ENCODE measurements around the gene PFDN1.
"Not testable (repeated sequence)": the region's sequence is repeated elsewhere in the genome, so short reads cannot be mapped to it uniquely, and the experiment has no call there.

PFDN1 gene

DNA sequence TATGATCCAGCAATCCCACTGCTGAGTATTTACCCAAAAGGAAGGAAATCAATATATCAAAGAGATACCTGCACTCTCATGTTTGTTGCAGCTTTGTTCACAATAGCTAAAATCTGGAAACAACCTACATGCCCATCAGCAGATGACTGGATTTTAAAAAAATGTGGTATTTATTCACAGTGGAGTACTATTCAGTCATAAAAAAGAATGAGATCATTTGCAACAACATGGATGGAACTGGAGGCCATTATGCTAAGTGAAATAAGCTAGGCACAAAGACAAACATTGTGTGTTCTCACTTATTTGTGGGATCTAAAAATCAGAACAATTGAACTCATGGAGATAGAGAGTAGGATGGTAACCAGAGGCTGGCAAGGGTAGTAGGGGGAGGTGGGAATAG lies 94.8 kb downstream of the PFDN1 start:
- DNase-seq (ENCODE audit: low read depth) = no peak

DNA sequence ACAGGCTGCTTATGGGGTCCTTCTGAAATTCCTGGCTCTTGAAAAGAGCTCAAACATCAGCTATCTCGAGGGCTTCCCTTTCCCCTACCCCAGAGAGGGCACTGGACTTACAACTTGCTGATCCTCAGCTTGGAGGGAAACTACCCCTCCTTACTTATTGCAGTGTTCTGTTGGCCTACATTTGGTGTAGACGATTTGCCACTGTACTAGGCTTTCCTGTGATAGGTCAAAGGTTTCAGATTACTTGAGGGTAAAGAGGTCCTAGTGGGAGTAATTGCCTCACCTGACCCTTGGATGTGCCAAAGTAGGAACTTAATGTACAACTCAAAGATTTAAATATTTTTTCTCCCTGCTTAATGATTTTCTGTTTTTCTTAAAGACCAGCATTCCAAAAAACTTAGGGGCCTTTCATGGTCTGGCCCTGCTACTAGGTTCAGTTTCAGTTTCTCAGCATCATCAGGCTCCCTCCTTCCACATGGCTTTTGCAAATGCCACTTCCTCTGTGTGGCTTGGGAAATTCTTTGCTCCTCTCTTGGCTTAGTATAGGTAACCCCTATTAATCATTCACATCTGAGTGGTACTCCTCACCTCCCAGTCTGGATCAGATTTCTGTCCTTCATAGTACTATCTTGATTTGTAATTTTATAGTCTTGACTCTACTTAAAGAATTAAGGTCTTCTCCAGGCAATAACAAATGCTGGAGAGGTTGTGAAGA lies 95.5 kb downstream of the PFDN1 start:
- DNase-seq (ENCODE audit: low read depth) = no peak

DNA sequence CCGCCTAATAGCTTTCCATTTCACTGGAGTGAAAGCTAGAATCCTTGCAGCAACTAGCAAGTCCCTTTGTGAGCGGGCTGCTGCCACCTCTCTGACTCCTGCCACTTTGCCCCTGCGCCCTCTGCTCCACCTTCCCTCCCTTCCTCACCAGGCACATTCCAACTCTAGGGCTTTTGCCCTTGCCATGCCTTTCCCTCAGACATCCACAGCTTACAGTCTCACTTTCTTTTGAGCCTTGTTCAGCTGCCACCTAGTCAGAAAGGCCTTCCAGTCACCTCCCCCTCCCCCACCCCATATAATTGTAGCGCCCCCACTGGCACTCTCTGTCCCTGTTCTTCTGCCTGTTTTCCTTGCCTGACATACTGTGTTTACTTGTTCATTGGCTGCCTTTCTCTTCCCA lies 96.9 kb downstream of the PFDN1 start:
- DNase-seq (ENCODE audit: low read depth) = no peak

DNA sequence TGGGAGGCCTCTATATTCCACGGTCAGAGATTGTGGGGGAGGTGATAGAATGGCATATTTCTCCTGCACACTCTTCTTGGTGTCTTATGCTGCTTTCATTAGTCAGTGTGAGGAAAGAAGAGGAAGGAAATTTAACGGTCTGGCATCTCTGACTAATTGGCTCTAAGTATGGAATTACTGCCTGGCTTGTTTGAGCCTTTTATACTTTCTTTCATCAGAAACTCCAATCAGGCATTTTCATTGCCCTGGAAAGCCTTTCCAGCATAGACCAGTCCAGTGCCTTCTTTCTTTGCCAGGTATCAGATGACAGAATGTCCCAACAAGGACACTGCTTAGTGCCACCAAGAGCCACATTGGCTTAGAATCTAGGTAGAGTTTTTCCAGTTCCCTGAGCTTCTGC lies 97.7 kb downstream of the PFDN1 start:
- no peak for DNase-seq (ENCODE audit: low read depth)

DNA sequence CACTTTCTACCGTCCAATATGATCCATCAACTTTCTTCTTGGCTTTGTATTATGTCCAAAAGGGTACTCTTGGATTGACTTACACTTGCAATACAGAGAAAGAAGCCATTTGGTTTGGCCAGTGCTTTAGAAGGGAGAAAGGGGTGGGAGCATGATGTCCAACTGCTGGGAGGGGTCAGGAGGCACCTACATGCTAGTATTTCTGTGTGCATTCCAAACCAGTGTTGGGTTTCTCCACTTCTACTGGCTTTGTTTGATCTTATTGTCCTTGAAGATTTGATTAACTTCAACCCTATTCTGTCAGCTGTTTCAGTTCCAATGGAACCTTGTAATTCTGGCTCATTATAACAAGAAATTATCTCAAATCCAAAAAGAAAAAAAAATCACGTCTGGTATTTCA lies 100.3 kb downstream of the PFDN1 start:
- no peak for DNase-seq (ENCODE audit: low read depth)

DNA sequence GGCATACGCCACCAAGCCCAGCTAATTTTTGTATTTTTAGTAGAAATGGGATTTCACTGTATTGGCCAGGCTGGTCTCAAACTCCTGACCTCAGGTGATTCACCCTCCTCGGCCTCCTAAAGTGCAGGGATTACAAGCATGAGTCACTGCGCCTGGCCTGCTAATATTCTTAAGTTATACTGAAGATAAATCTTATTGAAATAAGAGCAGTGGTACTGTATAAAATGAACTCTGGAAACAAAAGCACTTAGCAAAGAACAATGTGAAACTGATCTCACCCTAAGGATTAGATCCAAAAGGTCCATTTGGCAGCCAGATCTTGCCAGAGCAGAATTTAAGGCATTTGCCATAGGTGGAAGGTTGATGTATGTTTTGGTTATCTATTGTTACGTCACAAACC lies 100.8 kb downstream of the PFDN1 start:
- DNase-seq (ENCODE audit: low read depth) = no peak

DNA sequence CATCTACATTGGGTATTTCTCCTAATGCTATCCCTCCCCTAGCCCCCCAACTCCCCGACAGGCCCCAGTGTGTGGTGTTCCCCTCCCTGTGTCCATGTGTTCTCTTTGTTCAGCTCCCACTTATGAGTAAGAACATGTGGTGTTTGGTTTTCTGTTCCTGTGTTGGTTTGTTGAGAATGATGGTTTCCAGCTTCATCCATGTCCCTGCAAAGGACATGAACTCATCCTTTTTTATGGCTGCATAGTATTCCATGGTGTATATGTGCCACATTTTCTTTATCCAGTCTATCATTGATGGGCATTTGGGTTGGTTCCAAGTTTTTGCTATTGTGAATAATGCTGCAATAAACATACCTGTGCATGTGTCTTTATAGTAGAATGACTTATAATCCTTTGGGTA lies 104.0 kb downstream of the PFDN1 start:
- not testable (repeated sequence) for DNase-seq (ENCODE audit: low read depth)

DNA sequence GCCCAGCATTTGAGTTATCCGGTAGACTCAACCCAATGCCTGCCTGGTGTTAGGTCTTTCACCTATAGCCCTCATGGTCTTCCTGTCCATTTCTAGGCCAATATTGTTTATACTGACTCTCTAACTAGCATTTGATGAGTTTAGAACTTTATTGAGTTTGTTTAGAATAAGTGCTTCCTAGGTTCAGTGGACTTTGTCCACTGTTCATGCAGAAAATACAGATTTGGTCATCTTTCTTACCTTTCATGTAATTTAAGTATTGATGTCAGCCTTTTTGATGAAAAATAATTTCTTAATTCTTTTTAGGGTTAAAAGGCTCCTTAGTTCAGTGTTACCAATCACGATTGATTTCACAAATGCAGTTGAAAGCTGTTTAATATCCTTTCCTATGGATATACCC lies 105.9 kb downstream of the PFDN1 start:
- DNase-seq (ENCODE audit: low read depth) = no peak

DNA sequence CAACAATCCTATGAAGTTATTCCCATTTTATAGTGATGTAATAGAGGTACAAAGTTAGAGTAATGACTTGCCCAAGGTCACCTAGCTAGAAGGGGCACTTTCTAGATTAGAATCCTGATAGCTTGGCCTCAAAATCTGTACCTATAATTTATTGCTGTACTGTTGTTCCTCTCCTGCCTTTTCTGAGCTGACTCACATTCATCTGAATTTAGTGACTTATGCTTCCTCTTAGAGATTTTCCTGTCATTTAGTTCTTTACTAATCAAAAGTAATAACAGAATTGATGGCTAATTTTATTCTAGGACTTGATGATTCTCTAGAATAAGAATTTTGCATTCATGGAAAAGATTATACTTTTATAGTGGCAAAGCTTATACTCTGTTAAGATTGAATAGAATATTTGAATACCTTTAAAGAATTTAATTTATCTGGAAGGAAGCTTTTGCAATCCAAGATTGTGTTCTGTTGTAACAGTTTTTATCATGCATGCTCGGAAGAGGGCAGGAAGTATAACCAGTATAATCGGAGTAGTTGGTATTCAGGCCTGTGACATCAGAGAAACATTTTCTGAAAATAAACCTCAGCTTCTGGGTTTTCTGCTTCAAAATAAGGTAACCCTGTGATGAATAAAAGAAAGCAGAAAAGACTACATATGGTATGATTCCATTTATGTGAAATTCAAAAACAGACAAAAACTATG lies 106.6 kb downstream of the PFDN1 start:
- DNase-seq (ENCODE audit: low read depth) = no peak
